ENCODE results near the gene ELAPOR1. TPM values are rescaled to one million over a fixed set of nuclear protein-coding genes. Genes with fewer than 3 reads are reported as not detected.

ELAPOR1 gene
- total and polyA plus RNA-seq, 9 of the 15 experiments (the other 6 are each of a cell fraction or from before 2014, with no cell fraction given): 0.07 to 1.2 (median 0.18) TPM

DNA sequence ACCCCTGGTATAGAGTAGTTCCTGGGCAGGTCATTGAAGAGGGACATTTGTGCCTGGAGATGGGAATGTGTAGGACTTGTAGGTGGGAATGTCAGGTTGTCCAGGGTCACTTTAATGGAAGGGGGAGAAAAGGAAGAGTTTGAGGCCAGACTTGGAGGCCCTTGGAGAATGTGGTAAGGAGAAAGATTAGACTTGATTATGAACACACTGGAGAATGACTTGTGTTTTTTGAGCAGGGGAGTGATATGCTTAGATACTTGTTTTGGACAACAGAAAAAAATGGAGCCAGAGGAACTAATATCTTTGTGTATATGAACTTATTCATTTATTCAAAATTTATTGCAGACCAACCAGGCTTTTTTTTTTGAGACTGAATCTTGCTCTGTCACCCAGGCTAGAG is 17.9 kb downstream of the ELAPOR1 start:
- in situ Hi-C loops (cut with MboI) (no loop called here), intact Hi-C loops (cut with micrococcal nuclease) (loop anchor here (5.0 kb wide), 1 partner anchor 61 kb away; no protein-coding TSS in a partner anchor)
- H3K27ac ChIP-seq (ENCODE audit: extremely low read depth, low read depth, low read length): no peak overlapping the region
- H3K4me3 ChIP-seq: no peak overlapping the region
- ChIA-PET CTCF (ENCODE audit: low intra/inter-chr PET ratio) (no interaction called here), POLR2A (interaction anchor here (0.6 to 1.5 kb wide), 6 partner anchors 9 to 856 kb away, joined by 3 to 4 read pairs (median 3); no protein-coding TSS in a partner anchor)
- H3K27me3 ChIP-seq (ENCODE audit: control insufficient read depth in 2 of 2, insufficient read depth in 2 of 2, low read length in 2 of 2): no peaks in the 10 kb centered on the region
- H3K4me2 ChIP-seq (ENCODE audit: insufficient read depth, low read length): no peak overlapping the region; the same call in 1 of the 2 replicates
- peak overlapping the region; percentile 66; the same call in 1 of the 2 replicates for H2AFZ ChIP-seq (ENCODE audit: low read depth, low read length)
- H3K36me3 ChIP-seq (ENCODE audit: control insufficient read depth, insufficient read depth, low read length): no peaks in the 10 kb centered on the region
- FAIRE-seq: no peak
- H3K9ac ChIP-seq (ENCODE audit: insufficient read depth in 1 of 2, low read depth in 2 of 2, low read length in 2 of 2): no peak overlapping the region; a peak in 1 of 4 replicates
- no peaks in the 10 kb centered on the region for H3K9me1 ChIP-seq (ENCODE audit: control insufficient read depth, insufficient read depth, low read length)
- BruUV-seq (replicated peaks): no TSS peak
- ATAC-seq: peak; percentile 56
- H3K79me2 ChIP-seq (ENCODE audit: control insufficient read depth, insufficient read depth, low read length): no peaks in the 10 kb centered on the region
- no peaks in the 10 kb centered on the region for H3K9me3 ChIP-seq (replicated peaks; ENCODE audit: control insufficient read depth, insufficient read depth, low read depth, low read length)
- DNase-seq (ENCODE audit: extremely low read depth in 1 of 4, low spot score in 3 of 4): peak in 1 of 4 experiments; percentile 35
- H3K4me1 ChIP-seq (replicated peaks in 1 of 2; ENCODE audit: control insufficient read depth in 2 of 2, insufficient read depth in 2 of 2, low read length in 2 of 2): peaks cover 19 to 26% of the 10 kb centered on the region in 2 experiments; a peak in 3 of 5 replicates
- H4K20me1 ChIP-seq (replicated peaks; ENCODE audit: control insufficient read depth, insufficient read depth, low read length): no peaks in the 10 kb centered on the region
- TF ChIP-seq C11orf30 (IDR thresholded peaks at IDR 0.05; ENCODE audit: low read depth) (peak; percentile 88), HCFC1 (IDR thresholded peaks at IDR 0.05; ENCODE audit: low read depth, low read length) (no peak), MGA (IDR thresholded peaks at IDR 0.05) (no peak), HMG20A (CRISPR knock-in tag; conservative IDR thresholded peaks at IDR 0.05) (no peak), ZNF507 (tag; conservative IDR thresholded peaks at IDR 0.05) (no peak), ZNF589 (CRISPR knock-in tag; IDR thresholded peaks at IDR 0.05; ENCODE audit: low read depth) (0 out of 2 replicates have a peak, but pooled peaks have one; percentile 41)

All from K562 (cell line).